HepG2 (cell line): ENCODE measurements around the gene DPH2. TPM values are rescaled to one million over a fixed set of nuclear protein-coding genes. Genes with fewer than 3 reads are reported as not detected.
A peak's percentile ranks its signal among the peaks of the same experiment; 100 is the strongest.

ENCODE experiments used
- ATAC-seq: fragments of 200-7000 bp; cut with Tn5 transposase; 3 replicates; pipeline ENCODE4 v1.9.1; 2020; ENCODE audit warnings: mild to moderate bottlenecking, moderate library complexity
- BruUV-seq: library from RNA; stranded (reverse); fragments of 400-500 nt; replicated peaks from 2 replicates; lab custom pipeline; 2021; lab: Mats Ljungman, UMichigan
- CTCF ChIA-PET: fragments of 300-600 bp; formaldehyde crosslinking; extraction: SDS; loops from one replicate; lab custom pipeline; 2021; ENCODE audit warnings: low total read pairs, inconsistent platforms, low intra/inter-chr PET ratio; lab: Yijun Ruan, JAX
- POLR2A ChIA-PET: fragments of 350-600 bp; sonication (Branson Sonifier 250); formaldehyde crosslinking; loops from one replicate; lab custom pipeline; 2020; ENCODE audit warnings: antibody characterized with exemption, inconsistent platforms; lab: Yijun Ruan, JAX
- DNase-seq: peaks from one replicate; pipeline ENCODE4 v3.0.0-alpha.2; 2015; ENCODE audit warnings: low spot score
- FAIRE-seq: peaks from 3 replicates; lab custom pipeline; 2011; peaks lifted over from hg19 to GRCh38; lab: Jason Lieb, UNC
- H2AFZ ChIP-seq: one replicate; pipeline ENCODE4 v1.6.1; 2011; ENCODE audit warnings: low read length, inconsistent platforms
- H3K27ac ChIP-seq: fragments of 300-600 bp; 3 replicates; pipeline ENCODE4 v1.8.0; 2011; ENCODE audit warnings: mixed run types, mild to moderate bottlenecking, mixed read lengths, low read length, inconsistent platforms; ENCODE audit not compliant: insufficient read depth; ENCODE audit errors: extremely low read length
- H3K27me3 ChIP-seq, 2 experiments: fragments of 200-600 bp in 1 of 2; 2 replicates in 1 of 2; 3 replicates in 1 of 2; pipeline versions ENCODE4 v1.6.0 to v1.8.0; 2011; ENCODE audit warnings: low read length in 2 of 2, mild to moderate bottlenecking in 2 of 2, moderate library complexity in 2 of 2, inconsistent platforms in 1 of 2; ENCODE audit not compliant: insufficient read depth in 2 of 2, control insufficient read depth in 1 of 2
- H3K36me3 ChIP-seq, 2 experiments: fragments of 200-600 bp in 1 of 2; replicated peaks in 1 of 2; 2 replicates in 1 of 2; 3 replicates in 1 of 2; pipeline versions ENCODE4 v1.5.1 to v1.8.0; 2011; ENCODE audit warnings: low read length in 2 of 2, inconsistent platforms in 1 of 2; ENCODE audit not compliant: insufficient read depth in 2 of 2, control insufficient read depth in 1 of 2
- H3K4me1 ChIP-seq: 2 replicates; pipeline ENCODE4 v1.5.1; 2012; ENCODE audit warnings: low read length, inconsistent platforms; ENCODE audit not compliant: insufficient read depth
- H3K4me2 ChIP-seq: 2 replicates; pipeline ENCODE4 v1.6.0; 2011; ENCODE audit warnings: low read depth, low read length, inconsistent platforms
- H3K4me3 ChIP-seq, 3 experiments: fragments of 200-600 bp in 1 of 3; sonication (generic), shearing (Covaris generic) in 1 of 3; replicated peaks in 1 of 3; 2 replicates each; pipeline ENCODE4 v1.5.1; 2011 to 2016; ENCODE audit warnings: low read length in 3 of 3, inconsistent platforms in 2 of 3, low read depth in 2 of 3, mild to moderate bottlenecking in 2 of 3, control low read depth in 1 of 3, mixed read lengths in 1 of 3; ENCODE audit not compliant: insufficient read depth in 1 of 3
- H3K79me2 ChIP-seq: one replicate; pipeline ENCODE4 v1.6.1; 2011; ENCODE audit warnings: low read length, inconsistent platforms; ENCODE audit not compliant: insufficient read depth
- H3K9ac ChIP-seq: 2 replicates; pipeline ENCODE4 v1.6.0; 2011; ENCODE audit warnings: mild to moderate bottlenecking, low read depth, low read length, inconsistent platforms; ENCODE audit not compliant: insufficient read depth
- H3K9me3 ChIP-seq: 2 replicates; pipeline ENCODE4 v1.5.1; 2012; ENCODE audit warnings: mild to moderate bottlenecking, low read length
- H4K20me1 ChIP-seq: 2 replicates; pipeline ENCODE4 v1.6.0; 2011; ENCODE audit warnings: inconsistent platforms, mild to moderate bottlenecking, low read length, moderate library complexity; ENCODE audit not compliant: insufficient read depth
- CHD4 ChIP-seq: fragments of 200-600 bp; sonication (generic); IDR thresholded peaks from 2 replicates; pipeline ENCODE4 v1.7.0; 2017; ENCODE audit warnings: mild to moderate bottlenecking, low read length, borderline replicate concordance
- HINFP ChIP-seq: sonication (generic); formaldehyde crosslinking; IDR thresholded peaks from 2 replicates; pipeline ENCODE4 v1.4.0; 2020; ENCODE audit warnings: low read depth, mild to moderate bottlenecking, missing genetic modification reagents
- IKZF5 ChIP-seq: IDR thresholded peaks from 2 replicates; pipeline ENCODE4 v1.6.1; 2018; ENCODE audit warnings: missing genetic modification reagents, mild to moderate bottlenecking, missing compliant biosample characterization
- MIER3 ChIP-seq: IDR thresholded peaks from 2 replicates; pipeline ENCODE4 v1.6.1; 2016; ENCODE audit warnings: missing compliant biosample characterization, borderline replicate concordance
- MXD4 ChIP-seq: IDR thresholded peaks from 2 replicates; pipeline ENCODE4 v1.6.1; 2016; ENCODE audit warnings: mild to moderate bottlenecking, missing biosample characterization, missing genetic modification reagents
- MZF1 ChIP-seq: sonication (generic); formaldehyde crosslinking; IDR thresholded peaks from 2 replicates; pipeline ENCODE4 v1.8.1; 2023; ENCODE audit warnings: mild to moderate bottlenecking, missing genetic modification reagents, borderline replicate concordance
- NR2F1 ChIP-seq, 2 experiments: fragments of 450-650 bp in 1 of 2; formaldehyde crosslinking in 1 of 2; IDR thresholded peaks; 2 replicates each; pipeline versions ENCODE4 v1.5.0 to v1.6.1; 2016 to 2020; ENCODE audit warnings: mild to moderate bottlenecking in 1 of 2, missing compliant biosample characterization in 1 of 2, missing genetic modification reagents in 1 of 2, moderate library complexity in 1 of 2
- XRCC5 ChIP-seq: fragments of 200-400 bp; formaldehyde crosslinking; optimal IDR thresholded peaks from 2 replicates; pipeline ENCODE3; 2017; ENCODE audit warnings: mild to moderate bottlenecking, low read length
- ZNF34 ChIP-seq: sonication (generic); formaldehyde crosslinking; IDR thresholded peaks from 2 replicates; pipeline ENCODE4 v1.4.0; 2020; ENCODE audit warnings: mild to moderate bottlenecking, missing genetic modification reagents, borderline replicate concordance
- ZNF343 ChIP-seq: sonication (generic); formaldehyde crosslinking; IDR thresholded peaks from 2 replicates; pipeline ENCODE4 v1.4.0; 2020; ENCODE audit warnings: mild to moderate bottlenecking, missing genetic modification reagents
- ZNF362 ChIP-seq: sonication (generic); formaldehyde crosslinking; IDR thresholded peaks from 2 replicates; pipeline ENCODE4 v1.4.0; 2020; ENCODE audit warnings: missing genetic modification reagents, mild to moderate bottlenecking, borderline replicate concordance
- ZNF564 ChIP-seq: sonication (generic); formaldehyde crosslinking; IDR thresholded peaks from 2 replicates; pipeline ENCODE4 v1.8.1; 2023; ENCODE audit warnings: mild to moderate bottlenecking, missing genetic modification reagents
- ZNF607 ChIP-seq: sonication (generic); formaldehyde crosslinking; IDR thresholded peaks from 2 replicates; pipeline ENCODE4 v1.5.1; 2020; ENCODE audit warnings: missing genetic modification reagents, mild to moderate bottlenecking, borderline replicate concordance
- ZNF720 ChIP-seq: sonication (generic); formaldehyde crosslinking; IDR thresholded peaks from 2 replicates; pipeline ENCODE4 v1.4.0; 2020; ENCODE audit warnings: missing genetic modification reagents
- ZXDC ChIP-seq: sonication (generic); formaldehyde crosslinking; IDR thresholded peaks from 2 replicates; pipeline ENCODE4 v1.5.0; 2020; ENCODE audit warnings: mild to moderate bottlenecking, missing genetic modification reagents
- WGBS: methylation state at CpG from one replicate; pipeline ENCODE4 v1.1.6; 2017; ENCODE audit warnings: low lambda C conversion rate; 5-methylcytosine and 5-hydroxymethylcytosine counted together
- in situ Hi-C: cut with HindIII; loops from 2 replicates; pipeline ENCODE4 v1.10.0; 2017; ENCODE audit warnings: low pct_unique_long_range_greater_than_20kb; ENCODE audit not compliant: extremely low pct_ligation_motif_present
- intact Hi-C: fragments of 100-400 bp; cut with micrococcal nuclease; formaldehyde crosslinking; loops from one replicate; pipeline ENCODE4 v1.10.0; 2022; ENCODE audit not compliant: unreplicated experiment
- polyA plus RNA-seq, 8 experiments: library from polyadenylated mRNA; depleted of rRNA in 3 of 8; stranded (reverse) in 7 of 8; unstranded in 1 of 8; fragments of >200 nt; fragmentation: Illumina TruSeq in 4 of 8; extraction: Trizol in 4 of 8; gene quantifications; 2 replicates each; pipeline versions ENCODE4 v1.2.1 to v1.2.3, GENCODE V29; 2011 to 2016; ENCODE audit warnings: low read depth in 4 of 8, missing spikeins in 1 of 8, mixed read lengths in 1 of 8; ENCODE audit not compliant: insufficient read depth in 1 of 8
- total RNA-seq, 5 experiments: library from RNA; depleted of rRNA; stranded (reverse); fragments of >200 nt; fragmentation: Illumina TruSeq; extraction: Trizol; gene quantifications; 2 replicates each; pipeline ENCODE4 v1.2.3, GENCODE V29; 2016; ENCODE audit warnings: low read depth in 1 of 5

DPH2 gene
- total and polyA plus RNA-seq, 2 of the 13 experiments (the other 11 are each of a cell fraction or from before 2014, with no cell fraction given): 32.2 to 38.3 TPM

DNA sequence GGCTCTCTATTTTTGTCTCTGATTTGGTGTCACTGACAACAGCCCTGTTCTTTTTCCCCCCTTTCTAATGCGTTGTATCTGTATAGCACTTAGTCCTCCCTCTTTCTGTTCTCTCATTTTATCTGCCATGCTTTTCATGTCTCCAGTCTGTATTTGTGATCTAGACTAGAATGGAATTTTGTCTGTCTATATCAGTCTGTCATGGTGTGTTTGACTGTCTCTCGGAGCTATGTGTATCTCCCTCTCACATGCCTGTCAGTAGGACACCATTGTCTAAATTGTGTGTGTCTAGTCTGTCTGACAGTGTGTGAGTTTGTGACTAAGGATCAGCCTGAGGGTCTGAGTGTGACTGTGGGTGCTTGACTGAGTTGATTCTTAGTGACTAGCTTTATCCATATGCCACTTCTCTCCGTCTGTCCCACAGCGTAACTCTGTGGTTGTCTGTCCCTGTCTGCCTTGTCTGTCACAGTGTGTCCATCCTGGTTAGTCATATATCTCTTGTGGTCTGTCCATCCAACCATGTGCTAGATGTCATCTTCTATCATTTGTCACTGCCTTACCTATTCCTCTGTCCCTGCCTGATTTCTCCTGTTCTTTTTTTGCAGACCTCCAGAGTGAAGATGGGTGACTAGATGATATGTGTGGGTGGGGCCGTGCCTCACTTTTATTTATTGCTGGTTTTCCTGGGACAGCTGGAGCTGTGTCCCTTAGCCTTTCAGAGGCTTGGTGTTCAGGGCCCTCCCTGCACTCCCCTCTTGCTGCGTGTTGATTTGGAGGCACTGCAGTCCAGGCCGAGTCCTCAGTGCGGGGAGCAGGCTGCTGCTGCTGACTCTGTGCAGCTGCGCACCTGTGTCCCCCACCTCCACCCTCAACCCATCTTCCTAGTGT lies 7.8 kb downstream of the DPH2 start:
- intact Hi-C loops: no loop called here
- Histone ChIP-seq H4K20me1 (peaks cover 4% of the 10 kb centered on the region; the same call in 1 of the 2 replicates), H3K4me2 (peak overlapping the region; percentile 81), H3K9ac (no peak overlapping the region; the same call in 1 of the 2 replicates), H3K4me1 (peaks cover 71% of the 10 kb centered on the region), H3K27me3 (no peaks in the 10 kb centered on the region), H3K4me3 (peak overlapping the region in 1 of 3 experiments; percentile 87; a peak in 2 of 6 replicates), H3K9me3 (no peaks in the 10 kb centered on the region), H3K79me2 (peaks cover 51% of the 10 kb centered on the region), H3K27ac (peak overlapping the region; percentile 88), H2AFZ (no peak overlapping the region), H3K36me3 (peaks cover 5 to 23% of the 10 kb centered on the region in 2 experiments)
- ATAC-seq: peak; percentile 18
- in situ Hi-C loops: no loop called here
- ChIA-PET POLR2A (interaction anchor here (0.7 to 2.4 kb wide), 13 partner anchors 8 to 328 kb away, joined by 3 to 32 read pairs (median 4); partner anchors contain the start of genes DPH2, IPO13, KDM4A and SLC6A9), CTCF (no interaction called here)
- 54% methylated on average over 9 of the region's 9 CpGs for WGBS
- FAIRE-seq: no peak
- BruUV-seq: no TSS peak
- DNase-seq: no peak
- TF ChIP-seq NR2F1 (CRISPR knock-in tag; IDR thresholded peaks at IDR 0.05) (no peak), ZNF362 (CRISPR knock-in tag) (no peak), ZXDC (no peak), ZNF34 (CRISPR knock-in tag) (no peak), XRCC5 (peak; percentile 41), CHD4 (no peak), ZNF720 (CRISPR knock-in tag) (no peak), ZNF564 (peak; percentile 24; the same call in 1 of the 2 replicates), MIER3 (0 out of 2 replicates have a peak, but pooled peaks have one; percentile 10), ZNF607 (CRISPR knock-in tag) (no peak), ZNF343 (CRISPR knock-in tag) (no peak), MZF1 (CRISPR knock-in tag) (no peak), MXD4 (CRISPR knock-in tag) (0 out of 2 replicates have a peak, but pooled peaks have one; percentile 7), IKZF5 (CRISPR knock-in tag) (0 out of 2 replicates have a peak, but pooled peaks have one; percentile 27), HINFP (no peak)
